Uterus (tissue), 2 donors: Measurements from ENCODE around the gene CD1E.
"Not testable (repeated sequence)": the region's sequence is repeated elsewhere in the genome, so short reads cannot be mapped to it uniquely, and the experiment has no call there.

Experiments used
- POLR2A ChIP-seq, 2 donors: fragments of 450-650 bp; IDR thresholded peaks; one replicate each; pipeline ENCODE4 v1.6.1; 2016; ENCODE audit warnings: antibody characterized with exemption in 2 of 2, mild to moderate bottlenecking in 1 of 2, moderate library complexity in 1 of 2
- TF ChIP-seq, protein P1 (sequence below), 4 experiments: fragments of 200-600 bp in 2 of 4; fragments of 450-650 bp in 2 of 4; sonication (generic) in 2 of 4; IDR thresholded peaks; one replicate each; pipeline ENCODE4 v1.5.1; 2016 to 2019; ENCODE audit warnings: antibody characterized with exemption in 4 of 4, mild to moderate bottlenecking in 2 of 4, moderate library complexity in 1 of 4

GRCh38 chr1:158374101-158374500, 20.4 kb downstream of the CD1E start:
- TF ChIP-seq, protein P1, sequence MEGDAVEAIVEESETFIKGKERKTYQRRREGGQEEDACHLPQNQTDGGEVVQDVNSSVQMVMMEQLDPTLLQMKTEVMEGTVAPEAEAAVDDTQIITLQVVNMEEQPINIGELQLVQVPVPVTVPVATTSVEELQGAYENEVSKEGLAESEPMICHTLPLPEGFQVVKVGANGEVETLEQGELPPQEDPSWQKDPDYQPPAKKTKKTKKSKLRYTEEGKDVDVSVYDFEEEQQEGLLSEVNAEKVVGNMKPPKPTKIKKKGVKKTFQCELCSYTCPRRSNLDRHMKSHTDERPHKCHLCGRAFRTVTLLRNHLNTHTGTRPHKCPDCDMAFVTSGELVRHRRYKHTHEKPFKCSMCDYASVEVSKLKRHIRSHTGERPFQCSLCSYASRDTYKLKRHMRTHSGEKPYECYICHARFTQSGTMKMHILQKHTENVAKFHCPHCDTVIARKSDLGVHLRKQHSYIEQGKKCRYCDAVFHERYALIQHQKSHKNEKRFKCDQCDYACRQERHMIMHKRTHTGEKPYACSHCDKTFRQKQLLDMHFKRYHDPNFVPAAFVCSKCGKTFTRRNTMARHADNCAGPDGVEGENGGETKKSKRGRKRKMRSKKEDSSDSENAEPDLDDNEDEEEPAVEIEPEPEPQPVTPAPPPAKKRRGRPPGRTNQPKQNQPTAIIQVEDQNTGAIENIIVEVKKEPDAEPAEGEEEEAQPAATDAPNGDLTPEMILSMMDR (IDR thresholded peaks at IDR 0.05), result not testable (repeated sequence)
- not testable (repeated sequence) for TF ChIP-seq POLR2A (IDR thresholded peaks at IDR 0.05)
